LoVo (cell line): Measurements from ENCODE around the gene SYT9.
A peak's percentile ranks its signal among the peaks of the same experiment; 100 is the strongest.

Experiments
- DNase-seq: peaks from one replicate; pipeline ENCODE4 v3.0.0-alpha.2; 2016; ENCODE audit warnings: low spot score

SYT9 gene

DNA sequence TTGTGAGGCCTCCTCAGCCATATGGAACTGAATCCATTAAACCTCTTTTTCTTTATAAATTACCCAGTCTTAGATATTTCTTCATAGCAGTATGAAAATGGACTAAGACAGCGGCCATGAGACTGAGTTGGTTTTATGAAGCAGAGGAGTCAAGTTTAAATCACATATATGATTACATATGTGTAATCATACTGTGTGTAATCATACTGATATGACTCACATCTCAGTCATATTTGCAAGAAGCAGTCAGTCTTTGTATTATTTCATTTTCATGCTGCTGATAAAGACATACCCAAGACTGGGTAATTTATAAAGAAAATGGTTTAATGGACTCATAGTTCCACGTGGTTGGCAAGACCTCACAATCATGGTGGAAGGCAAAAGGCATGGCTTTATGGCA is 89.8 kb downstream of the SYT9 start:
- no peak for DNase-seq

DNA sequence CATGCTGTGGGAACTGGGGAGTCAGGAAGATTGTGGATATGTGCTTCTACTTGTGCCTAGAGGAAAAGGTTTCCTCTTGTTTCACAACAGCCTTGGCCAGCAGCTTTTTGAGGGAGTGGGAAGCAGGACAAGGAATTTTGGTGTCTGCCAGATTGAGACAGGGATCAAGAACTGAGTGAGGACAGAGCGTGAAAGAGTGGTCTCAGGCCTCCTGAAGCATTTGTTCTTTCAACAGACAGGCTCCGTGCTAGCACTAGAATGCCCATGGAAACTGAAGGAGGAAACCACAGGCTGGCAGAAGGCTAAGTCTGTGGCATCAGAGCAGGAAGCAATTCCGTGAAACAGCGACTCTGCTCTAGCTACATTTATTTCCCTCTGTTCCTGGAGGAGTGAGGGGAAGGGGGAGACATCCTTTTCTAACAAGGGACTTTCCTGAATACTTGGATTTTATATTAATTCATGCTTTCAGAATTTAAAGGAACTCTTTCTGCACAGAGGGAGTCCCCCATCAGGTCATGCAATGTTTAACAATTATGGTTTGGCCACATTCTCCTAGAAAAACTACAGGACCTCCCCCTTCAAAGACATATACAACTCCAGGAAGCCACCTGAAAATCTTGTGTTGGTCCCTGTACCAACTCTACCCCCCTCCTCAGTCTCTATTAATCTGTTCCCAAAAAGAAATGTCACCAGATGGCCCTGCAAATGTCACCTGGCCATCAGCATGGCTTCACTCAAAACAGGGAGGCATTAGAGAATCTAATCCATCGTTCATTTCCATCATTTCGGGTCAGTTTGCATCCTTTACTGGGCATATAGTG is 96.1 kb downstream of the SYT9 start:
- DNase-seq: no peak

DNA sequence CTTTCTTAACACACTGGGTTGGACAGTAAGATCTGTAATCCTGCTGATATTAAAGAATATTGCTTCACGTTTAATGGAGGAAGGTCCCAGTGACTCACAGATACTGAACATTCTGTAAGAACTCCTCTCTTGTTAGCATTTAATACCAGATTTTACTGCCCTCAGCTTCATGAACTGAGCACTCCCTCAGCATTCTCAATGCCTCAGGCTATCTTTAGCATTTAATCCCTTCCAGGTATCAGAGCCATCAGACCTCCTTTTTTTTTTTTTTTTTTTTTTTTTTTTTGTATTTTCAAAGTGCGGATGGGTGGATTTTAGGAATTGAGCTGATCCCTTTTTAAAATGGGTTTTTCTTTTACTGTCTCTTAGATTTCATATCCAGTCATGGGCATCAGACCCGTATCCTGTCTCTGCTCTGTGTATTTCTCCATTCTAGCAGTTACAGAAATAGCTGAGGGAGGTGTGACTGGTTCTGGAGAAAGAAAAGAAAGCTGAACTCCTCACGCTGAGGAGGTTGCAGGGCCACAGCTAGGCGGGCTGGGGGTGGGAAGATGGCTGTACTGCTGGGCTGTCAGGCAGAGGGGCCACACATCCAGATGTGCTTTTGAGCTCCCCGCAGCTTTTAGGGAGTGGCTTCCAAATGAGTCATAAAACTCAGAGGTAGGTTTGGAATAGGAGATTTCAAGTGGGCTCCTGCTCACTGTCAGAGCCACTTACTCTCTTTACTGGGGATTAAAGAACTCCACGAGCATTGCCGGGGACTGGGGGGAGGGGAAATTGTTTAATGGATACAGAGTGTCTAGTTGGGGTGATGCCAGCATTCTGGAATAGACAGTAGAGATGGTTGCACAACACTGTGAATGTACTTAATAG is 97.0 kb downstream of the SYT9 start:
- no peak for DNase-seq

DNA sequence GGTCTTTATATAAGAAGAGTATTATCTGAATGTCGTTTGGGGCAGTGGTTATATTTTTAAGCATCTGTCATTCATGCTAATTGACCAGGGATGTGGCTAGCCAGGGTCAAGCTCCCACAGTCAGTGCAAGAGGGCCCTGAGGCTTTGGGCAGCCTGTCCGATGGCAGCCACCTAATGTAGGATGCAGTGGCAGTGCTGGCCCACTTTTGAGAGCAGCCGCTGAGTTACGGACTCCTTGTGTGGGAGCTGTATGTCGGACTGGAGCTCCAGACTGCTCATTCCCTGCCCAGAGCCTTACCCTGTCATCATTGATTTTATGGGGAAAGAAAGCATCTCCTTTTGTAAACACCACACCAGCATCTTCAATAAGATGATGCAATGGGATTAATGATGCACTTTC is 99.5 kb downstream of the SYT9 start:
- DNase-seq: no peak

DNA sequence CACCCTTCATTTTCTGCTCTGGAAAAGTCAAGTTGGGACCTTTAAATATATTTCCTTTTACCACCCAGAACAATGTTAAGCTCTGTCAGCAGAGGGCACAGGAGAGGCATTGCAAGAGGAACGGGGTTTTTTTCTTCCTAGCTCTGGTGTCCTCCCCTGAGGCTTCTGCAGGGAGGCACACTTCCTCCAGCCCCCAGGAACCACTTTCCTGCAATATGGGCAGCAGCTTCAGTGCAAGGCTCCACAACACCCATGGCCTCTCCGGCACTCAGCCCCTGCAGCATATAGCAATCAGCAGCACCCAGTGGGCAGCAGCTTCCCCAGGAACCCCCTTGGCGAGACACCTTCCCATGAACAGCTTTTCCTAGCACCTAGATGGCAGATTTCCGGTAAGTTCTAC is 101.4 kb downstream of the SYT9 start:
- peak; percentile 24 for DNase-seq

DNA sequence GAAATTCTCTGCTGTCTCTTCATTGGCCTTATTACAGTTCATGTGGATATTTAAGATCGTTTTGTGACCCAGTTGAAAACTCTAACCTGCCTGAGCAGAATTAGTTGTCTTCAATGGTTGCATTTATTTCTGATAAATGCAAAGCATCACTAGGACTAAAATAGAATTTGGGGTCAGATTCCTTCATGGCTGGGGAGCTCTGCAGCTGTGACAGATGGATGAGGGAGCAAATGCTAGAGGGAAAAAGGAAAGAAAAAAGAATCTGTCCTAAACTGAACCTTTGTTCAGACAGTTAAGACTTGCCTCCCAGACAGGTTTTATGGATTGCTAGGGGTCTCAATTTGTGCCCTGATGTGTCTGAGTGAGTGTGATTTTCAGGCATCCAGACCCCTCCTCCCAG is 113.0 kb downstream of the SYT9 start:
- no peak for DNase-seq

DNA sequence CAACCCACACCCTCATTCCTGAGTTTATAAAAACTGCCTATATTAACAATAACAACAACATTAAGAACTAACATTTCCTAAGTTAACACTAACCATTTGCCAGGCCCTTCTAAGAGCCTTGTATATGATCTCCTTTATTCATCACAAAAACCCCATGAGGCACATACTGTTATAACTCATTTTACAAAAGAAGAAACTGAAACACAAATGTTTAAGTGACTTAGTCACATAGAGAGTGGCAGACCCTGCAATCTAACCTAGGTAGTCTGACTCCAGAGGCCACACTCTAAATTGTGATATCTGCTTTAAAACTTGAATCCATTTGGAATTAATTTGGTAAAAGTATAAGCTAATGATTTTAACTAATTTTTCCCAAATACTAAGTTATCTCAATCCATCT is 116.1 kb downstream of the SYT9 start:
- DNase-seq: no peak

DNA sequence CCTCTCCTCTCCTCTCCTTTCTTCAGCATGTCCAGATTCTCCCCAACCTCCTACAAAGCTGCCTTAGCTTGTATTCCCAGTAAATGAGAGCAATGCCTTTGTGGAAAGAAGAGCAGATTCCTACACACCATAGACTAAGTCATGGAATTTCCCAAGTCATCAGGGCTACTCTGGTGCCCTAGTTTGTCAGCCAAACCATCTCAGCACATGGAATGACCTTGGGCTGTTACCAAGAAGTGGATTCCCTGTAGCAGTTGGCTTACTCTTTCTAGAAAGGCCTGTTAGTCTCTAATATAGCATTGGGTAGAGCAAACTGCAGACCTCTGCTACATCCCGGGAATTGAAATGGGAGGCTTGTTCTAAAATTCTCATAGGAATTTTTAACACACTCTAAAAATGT is 124.7 kb downstream of the SYT9 start:
- DNase-seq: no peak

DNA sequence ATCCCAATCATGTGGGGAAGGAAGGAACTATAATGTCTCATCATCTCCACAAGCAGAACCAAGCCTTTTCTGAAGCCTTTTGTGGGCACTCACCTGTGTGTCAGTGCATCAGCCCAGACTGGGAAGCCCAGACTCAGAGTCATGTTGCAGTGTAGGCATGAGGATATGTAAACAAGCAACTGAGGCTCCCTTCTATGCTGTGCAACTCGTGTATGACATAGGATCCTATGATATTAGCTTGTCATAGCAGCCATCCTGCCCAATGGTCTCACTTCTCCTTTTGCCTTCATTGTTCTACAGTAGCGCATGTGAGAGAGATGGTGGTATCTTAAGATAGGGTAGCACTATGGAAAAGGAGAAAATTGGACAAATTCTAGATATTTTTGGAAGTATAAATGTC is 130.2 kb downstream of the SYT9 start:
- no peak for DNase-seq

DNA sequence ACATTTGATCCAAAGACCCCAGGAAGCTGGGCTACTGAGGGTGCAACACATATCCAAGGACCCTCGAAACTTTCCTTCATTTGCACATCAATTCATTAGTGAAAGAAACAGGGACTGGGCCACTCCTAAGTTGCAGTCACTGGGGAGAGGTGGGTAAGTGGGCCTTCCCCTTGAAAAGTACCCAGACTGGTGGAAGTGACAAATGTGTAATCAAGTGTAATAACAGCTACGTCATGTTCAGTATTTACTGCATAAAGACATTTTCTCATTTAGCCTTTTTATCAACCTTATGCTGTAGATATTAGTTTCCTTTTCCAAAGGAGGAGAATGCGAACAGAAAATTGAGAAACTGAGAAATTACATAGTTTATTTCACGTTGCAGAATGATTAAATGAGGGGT is 131.7 kb downstream of the SYT9 start:
- no peak for DNase-seq

DNA sequence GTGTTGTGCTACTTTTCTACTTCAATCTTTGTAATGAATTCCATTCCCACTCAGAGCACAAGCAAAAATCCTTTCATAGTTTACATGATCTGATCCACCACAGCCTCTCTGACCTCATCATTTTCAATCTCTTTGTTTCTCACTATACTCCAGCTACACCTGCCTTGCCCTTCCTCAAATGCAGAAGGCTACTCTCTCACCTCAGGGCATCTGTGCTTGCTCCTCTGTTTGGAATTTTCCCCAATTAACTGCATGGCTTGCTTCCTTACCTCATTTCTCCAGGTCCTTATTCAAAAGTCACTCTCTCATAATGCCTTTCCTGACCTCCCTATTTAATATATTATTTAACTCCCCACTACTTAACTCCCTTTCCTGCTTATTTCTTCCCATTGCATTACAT is 133.0 kb downstream of the SYT9 start:
- DNase-seq: no peak

DNA sequence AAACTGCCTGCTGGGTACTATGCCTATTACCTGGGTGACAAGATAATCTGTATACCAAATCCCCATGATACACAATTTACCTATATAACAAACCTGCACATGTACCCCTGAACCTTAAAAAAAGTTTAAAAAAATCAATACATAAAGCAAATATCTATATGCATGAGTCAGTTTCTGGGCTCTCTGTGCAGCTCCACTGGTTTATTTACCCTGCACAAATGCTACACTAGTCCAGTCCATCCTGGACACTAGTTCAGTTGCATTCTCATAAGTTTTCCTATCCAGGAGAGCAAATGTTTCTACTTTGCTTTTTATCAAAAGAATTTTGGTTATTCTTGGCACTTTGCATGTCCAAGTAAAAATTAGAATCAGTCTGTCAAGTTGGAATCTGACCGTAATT is 133.8 kb downstream of the SYT9 start:
- DNase-seq: no peak

DNA sequence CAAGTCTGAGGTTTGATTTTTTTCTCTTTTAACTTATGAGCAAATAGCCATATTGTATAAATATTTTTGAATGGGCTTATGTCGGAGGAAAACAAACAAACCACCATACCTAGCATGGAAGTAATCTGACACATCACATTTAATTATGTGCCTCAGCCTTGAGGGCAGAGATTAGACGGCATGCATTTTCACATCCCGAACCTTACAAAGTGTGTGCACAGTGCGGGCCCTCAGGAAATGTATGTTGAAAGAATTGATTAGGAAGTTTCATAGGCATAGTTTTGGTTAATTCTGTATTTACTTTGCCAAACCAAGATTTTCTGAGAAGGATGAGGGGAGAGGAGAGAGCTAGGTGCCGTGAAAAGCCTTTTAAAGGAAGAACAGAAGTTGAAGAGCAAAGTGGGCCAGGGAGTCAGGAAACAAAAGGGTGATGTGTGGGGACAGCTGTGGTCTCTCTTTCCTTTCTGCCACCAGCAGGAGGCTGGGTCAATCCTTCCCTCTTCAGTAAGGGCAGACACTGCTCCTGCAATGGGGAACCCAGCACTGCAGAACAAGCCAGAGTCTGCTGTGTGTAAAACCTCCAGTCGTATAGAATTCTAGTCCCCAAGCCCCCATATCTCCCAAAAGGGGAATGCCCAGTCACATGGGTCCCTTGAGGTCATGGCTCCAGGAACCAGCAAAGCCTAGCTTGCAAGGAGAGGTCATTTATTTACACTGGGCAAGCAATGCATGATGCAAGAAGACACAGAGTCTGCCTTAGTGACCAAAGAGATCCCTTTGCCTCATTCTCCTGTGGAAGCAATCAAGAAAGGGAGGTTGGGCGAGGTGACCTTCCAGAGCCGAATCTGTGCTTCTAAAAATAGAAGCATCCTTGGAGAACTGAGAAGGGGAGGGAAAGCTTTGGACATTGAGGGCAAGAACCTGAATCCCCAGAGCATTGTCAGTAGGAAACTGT is 162.5 kb downstream of the SYT9 start:
- DNase-seq: no peak

DNA sequence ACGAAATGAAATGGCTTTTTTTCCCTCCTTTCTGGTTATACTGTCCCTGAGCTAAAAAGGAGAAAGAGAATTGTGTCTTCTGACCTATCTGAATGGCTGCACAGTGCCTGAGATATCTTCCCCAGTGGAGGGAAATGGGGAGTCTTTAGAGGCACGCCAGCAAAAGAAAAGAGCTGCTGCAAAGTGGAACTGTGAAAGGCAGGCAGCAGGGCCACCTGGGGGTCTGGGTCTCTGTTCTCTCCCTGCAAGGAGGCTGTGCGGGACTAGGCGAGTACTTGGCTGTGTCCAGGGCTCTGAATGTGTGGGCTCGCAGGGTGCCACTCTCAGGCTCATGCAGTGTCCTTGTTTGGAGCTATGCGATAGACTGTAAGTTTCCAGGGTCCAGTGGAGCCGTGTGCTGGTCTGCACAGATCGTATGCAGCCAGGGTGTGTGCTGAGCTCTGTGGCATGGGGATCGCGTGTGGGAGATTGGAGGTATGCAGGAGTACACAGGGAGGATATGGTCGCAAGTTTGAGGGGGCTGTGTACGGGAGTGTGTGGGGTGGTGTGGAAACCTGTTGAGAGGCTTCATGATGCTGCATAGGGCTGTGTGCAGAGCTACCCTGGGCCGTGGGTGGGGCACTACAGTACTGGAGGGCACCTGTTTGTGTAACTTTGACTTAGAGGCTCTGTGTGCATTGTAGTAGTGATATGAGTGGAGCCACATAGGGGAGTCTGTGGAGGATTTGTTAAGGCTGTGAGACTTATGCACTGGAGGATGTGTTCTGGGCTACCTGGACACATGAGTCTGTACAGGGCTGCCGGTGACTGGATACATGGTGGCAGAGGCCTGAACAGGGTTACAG is 163.5 kb downstream of the SYT9 start:
- DNase-seq: no peak

DNA sequence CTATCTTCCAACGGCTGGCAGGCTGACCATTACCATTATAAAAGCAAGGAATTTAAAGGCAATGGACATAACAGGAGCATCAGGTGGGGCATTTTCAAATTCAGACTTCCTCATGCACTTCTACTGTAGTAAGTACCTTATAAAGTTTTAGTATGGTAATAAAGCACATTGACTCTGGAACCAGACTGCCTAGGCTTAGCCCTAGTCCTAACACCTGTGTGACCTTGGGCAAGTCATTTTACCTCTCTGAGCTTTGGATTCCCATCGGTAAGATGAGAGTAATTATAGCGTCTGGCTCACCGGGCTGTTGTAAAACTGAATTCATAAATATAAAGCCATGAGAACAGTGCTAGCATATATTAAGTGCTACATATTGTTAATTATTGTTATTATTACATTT is 164.4 kb downstream of the SYT9 start:
- DNase-seq: no peak

DNA sequence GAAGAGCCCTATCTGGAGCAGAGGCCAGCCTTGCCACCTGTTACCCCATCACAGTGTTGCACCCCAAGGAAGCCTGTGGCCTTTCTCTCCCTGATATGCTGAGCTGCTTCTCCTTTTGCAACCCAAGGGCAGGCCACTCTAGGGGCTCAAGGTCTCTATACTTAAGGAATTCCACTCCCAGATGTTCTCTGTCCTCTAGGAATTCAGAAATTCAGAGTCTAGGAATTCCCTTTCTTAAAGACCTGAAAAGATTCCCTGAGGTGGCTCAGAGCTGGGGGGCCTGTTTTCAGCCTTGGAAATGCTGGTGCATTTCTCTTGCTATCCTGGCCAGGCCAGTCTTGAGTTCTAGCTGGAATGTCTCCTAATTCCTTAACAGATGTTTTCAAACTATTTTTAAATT is 165.6 kb downstream of the SYT9 start:
- no peak for DNase-seq

DNA sequence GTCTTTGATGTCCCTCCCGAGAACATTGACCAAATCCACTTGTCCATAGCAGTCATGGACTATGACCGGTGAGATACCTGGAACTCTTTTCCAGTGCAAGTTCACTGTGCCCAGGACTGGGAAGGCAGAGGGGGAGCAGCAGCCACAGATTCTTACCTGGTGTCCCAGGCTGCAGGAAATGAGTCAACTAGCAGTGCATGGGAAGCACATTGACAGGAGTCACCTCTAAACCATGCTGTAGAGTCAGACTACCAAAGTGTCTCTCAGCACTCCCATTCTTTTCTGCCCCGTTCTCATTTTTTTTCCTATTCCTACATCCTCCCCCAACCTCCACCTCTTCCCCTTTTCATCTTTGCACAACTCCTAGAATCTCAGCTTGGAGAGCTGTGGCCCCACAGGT is 166.4 kb downstream of the SYT9 start:
- no peak for DNase-seq

DNA sequence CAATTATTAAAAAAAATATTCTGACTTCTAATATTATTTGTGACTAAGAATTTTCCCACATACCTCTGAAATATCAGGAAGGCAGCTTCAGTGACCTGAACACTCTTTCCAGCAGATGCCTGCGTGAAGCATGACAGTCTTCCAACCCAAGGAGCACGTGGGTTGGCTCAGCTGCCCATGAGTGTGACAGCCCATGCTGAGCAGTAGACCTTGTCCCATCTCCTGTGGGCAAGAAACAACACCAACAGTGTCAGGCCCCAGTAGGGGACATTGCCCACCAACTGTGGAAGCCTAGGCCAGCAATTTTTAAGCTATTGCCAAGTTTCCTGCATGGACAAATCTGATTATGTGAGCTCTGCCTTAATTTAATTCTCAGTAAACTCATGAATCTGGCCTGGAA is 167.2 kb downstream of the SYT9 start:
- no peak for DNase-seq

DNA sequence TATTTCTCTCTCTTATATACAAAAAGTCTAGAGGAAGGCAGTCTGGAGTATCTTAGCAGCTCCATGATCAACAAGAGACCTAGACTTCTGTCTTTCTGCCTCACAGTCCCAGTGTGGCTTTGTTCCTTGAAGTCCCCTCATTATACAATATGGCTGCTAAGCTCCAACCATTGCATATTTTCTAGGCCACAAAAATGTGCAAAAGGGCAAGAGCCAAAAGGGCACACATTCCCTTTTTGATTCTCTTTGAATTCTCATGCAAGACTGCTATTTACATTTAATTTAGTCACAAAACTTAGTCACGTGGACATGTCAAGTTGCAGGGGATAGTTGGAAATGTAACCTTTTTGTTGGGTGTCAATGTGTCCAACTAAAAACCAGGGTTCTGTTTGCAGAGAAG is 169.4 kb downstream of the SYT9 start:
- no peak for DNase-seq

DNA sequence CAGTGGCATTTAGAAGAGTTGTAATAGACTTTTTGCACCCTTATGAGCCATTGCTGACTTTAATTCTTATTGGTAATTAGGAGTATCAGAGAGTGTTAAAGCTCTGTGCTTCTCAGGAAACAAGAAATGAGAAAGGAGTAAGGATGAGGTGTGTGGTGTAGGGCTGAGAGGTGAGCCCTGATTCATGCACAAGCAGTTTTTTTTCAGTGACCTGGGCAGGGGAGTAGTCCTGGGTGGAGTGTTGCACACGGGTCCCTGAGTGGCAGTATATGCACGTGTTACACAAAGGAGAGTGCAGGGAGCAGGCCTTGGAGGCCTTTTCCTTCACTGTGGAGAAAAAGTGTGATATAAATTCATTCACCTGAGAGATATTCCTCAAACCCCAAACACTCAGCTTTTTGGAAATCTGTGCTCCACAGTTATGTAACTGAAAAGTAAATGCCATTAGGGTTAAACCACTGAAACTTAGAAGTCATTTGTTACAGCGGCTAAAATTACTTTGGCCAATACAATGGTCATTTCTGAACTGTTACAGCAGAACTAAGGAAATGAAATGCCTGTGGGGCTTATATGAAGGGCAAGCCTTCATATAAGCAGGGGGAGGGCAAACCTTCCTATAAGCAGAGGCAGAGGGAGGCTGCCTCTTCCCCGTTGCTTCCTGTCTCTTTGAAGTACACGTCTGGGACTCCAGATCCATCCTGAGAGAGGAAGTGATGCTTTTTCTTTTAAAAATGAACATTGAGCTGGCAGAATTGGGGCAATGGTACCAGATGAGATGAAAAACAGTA is 171.0 kb downstream of the SYT9 start:
- no peak for DNase-seq

DNA sequence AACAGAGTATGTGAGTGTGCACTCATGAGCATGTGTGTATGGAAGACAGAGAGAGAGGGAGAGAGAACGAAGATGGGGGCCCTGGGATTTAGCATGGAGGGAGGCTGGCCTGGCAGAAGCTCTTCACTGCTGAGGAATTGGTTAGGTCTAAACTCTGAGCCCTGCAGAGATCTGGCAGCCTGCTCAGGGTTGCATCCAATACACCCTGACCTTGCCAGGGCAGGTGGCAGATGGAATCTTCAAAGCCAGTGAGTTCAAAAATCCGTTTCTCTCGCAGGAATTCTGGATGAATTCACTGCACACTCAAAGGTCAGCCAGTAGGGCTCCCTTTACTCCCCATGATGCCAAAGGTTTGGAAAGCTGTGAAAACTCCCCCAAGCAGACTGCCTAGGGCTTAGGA is 172.2 kb downstream of the SYT9 start:
- DNase-seq: no peak
